Measurements from ENCODE around the gene CARM1.

DNA sequence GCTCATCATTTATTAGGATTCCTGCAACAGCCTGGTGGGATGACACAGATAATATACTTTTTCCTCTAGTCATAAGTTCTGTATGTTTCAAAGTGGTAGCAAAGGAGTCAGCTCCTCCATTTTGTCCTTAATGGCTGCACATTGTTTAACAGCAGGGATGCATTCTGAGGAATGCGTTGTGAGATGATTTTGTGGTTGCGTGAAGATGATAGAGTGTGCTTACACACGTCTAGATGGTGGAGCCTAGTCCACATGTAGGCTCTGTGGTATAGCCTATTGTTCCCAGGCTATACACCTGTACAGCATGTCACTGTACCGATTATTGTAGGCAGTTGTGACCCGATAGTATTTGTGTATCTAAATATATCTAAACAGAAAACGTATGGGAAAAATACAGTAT lies 94.0 kb downstream of the CARM1 start:
- TF ChIP-seq, protein P1, sequence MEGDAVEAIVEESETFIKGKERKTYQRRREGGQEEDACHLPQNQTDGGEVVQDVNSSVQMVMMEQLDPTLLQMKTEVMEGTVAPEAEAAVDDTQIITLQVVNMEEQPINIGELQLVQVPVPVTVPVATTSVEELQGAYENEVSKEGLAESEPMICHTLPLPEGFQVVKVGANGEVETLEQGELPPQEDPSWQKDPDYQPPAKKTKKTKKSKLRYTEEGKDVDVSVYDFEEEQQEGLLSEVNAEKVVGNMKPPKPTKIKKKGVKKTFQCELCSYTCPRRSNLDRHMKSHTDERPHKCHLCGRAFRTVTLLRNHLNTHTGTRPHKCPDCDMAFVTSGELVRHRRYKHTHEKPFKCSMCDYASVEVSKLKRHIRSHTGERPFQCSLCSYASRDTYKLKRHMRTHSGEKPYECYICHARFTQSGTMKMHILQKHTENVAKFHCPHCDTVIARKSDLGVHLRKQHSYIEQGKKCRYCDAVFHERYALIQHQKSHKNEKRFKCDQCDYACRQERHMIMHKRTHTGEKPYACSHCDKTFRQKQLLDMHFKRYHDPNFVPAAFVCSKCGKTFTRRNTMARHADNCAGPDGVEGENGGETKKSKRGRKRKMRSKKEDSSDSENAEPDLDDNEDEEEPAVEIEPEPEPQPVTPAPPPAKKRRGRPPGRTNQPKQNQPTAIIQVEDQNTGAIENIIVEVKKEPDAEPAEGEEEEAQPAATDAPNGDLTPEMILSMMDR (IDR thresholded peaks at IDR 0.05; ENCODE audit: poor library complexity, severe bottlenecking), result no peak
- TF ChIP-seq EP300 (conservative IDR thresholded peaks at IDR 0.05; ENCODE audit: poor library complexity, severe bottlenecking) (no peak), POLR2AphosphoS5 (IDR thresholded peaks at IDR 0.05) (no peak), EZH2 (IDR thresholded peaks at IDR 0.05; ENCODE audit: borderline replicate concordance, insufficient read depth, low read length, poor library complexity, severe bottlenecking) (no peak), RAD21 (conservative IDR thresholded peaks at IDR 0.05) (no peak)
- TF ChIP-seq, protein P2, sequence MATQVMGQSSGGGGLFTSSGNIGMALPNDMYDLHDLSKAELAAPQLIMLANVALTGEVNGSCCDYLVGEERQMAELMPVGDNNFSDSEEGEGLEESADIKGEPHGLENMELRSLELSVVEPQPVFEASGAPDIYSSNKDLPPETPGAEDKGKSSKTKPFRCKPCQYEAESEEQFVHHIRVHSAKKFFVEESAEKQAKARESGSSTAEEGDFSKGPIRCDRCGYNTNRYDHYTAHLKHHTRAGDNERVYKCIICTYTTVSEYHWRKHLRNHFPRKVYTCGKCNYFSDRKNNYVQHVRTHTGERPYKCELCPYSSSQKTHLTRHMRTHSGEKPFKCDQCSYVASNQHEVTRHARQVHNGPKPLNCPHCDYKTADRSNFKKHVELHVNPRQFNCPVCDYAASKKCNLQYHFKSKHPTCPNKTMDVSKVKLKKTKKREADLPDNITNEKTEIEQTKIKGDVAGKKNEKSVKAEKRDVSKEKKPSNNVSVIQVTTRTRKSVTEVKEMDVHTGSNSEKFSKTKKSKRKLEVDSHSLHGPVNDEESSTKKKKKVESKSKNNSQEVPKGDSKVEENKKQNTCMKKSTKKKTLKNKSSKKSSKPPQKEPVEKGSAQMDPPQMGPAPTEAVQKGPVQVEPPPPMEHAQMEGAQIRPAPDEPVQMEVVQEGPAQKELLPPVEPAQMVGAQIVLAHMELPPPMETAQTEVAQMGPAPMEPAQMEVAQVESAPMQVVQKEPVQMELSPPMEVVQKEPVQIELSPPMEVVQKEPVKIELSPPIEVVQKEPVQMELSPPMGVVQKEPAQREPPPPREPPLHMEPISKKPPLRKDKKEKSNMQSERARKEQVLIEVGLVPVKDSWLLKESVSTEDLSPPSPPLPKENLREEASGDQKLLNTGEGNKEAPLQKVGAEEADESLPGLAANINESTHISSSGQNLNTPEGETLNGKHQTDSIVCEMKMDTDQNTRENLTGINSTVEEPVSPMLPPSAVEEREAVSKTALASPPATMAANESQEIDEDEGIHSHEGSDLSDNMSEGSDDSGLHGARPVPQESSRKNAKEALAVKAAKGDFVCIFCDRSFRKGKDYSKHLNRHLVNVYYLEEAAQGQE (IDR thresholded peaks at IDR 0.05; ENCODE audit: borderline replicate concordance), result no peak

Measured in neural cell (in vitro differentiated cells).